ENCODE data around the gene C17orf107.

- TF ChIP-seq CTCF (IDR thresholded peaks at IDR 0.05): peak in 1 of 5 experiments; percentile 25
- TF ChIP-seq POLR2A (IDR thresholded peaks at IDR 0.05): no peak
Measured at GRCh38 chr17:4913994-4914393, 14.7 kb downstream of the C17orf107 start.
